Right lobe of liver (tissue), 4 donors: ENCODE results near the gene CNTN5.

ENCODE experiments used
- CTCF ChIP-seq, 4 donors: fragments of 200-600 bp in 3 of 4; fragments of 450-650 bp in 1 of 4; IDR thresholded peaks; one replicate each; pipeline versions ENCODE4 v1.5.1 to v1.8.0; 2016 to 2022; ENCODE audit warnings: antibody characterized with exemption in 4 of 4, mild to moderate bottlenecking in 2 of 4
- POLR2A ChIP-seq: fragments of 450-650 bp; IDR thresholded peaks from one replicate; pipeline ENCODE4 v1.6.1; 2017; ENCODE audit warnings: antibody characterized with exemption, mild to moderate bottlenecking
- donor health status: DM: no; HTN: no; CAD: no.
- donor health status: DM: no; HTN: no; CAD: no.
- donor health status: DM: no; HTN: yes; CAD: no.

GRCh38 chr11:100177651-100178050 lies 1156.9 kb downstream of the CNTN5 start:
- TF ChIP-seq CTCF (IDR thresholded peaks at IDR 0.05) (no peak), POLR2A (no peak)
